Hepatocyte (in vitro differentiated cells): ENCODE data around the gene RPS6KA2. TPM values are rescaled to one million over a fixed set of nuclear protein-coding genes. Genes with fewer than 3 reads are reported as not detected.

ENCODE experiments used
- DNase-seq: peaks from one replicate; pipeline ENCODE4 v3.0.0-alpha.2; 2016; ENCODE audit warnings: low spot score
- H2AFZ ChIP-seq: fragments of 200-600 bp; sonication (generic); 2 replicates; pipeline ENCODE4 v1.6.0; 2016; ENCODE audit warnings: antibody characterized with exemption, mild to moderate bottlenecking
- H3K27ac ChIP-seq: fragments of 200-600 bp; sonication (generic); 2 replicates; pipeline ENCODE4 v1.5.1; 2016; ENCODE audit warnings: mild to moderate bottlenecking
- H3K27me3 ChIP-seq: fragments of 200-600 bp; sonication (generic); 2 replicates; pipeline ENCODE4 v1.6.1; 2016
- H3K36me3 ChIP-seq: fragments of 200-600 bp; sonication (generic); replicated peaks from 2 replicates; pipeline ENCODE4 v1.5.1; 2016; ENCODE audit warnings: low read depth; ENCODE audit not compliant: insufficient read depth
- H3K4me1 ChIP-seq: fragments of 200-600 bp; sonication (generic); 2 replicates; pipeline ENCODE4 v1.5.1; 2016; ENCODE audit warnings: mild to moderate bottlenecking, moderate library complexity; ENCODE audit not compliant: insufficient read depth
- H3K4me2 ChIP-seq: fragments of 200-600 bp; sonication (generic); 2 replicates; pipeline ENCODE4 v1.6.0; 2016
- H3K4me3 ChIP-seq: fragments of 200-600 bp; sonication (generic); 2 replicates; pipeline ENCODE4 v1.5.1; 2016; ENCODE audit warnings: mild to moderate bottlenecking
- H3K79me2 ChIP-seq: fragments of 200-600 bp; sonication (generic); 2 replicates; pipeline ENCODE4 v1.6.0; 2017; ENCODE audit warnings: mild to moderate bottlenecking
- H3K9me2 ChIP-seq: fragments of 200-600 bp; sonication (generic); replicated peaks from 2 replicates; pipeline ENCODE4 v1.6.0; 2017; ENCODE audit warnings: mild to moderate bottlenecking; ENCODE audit not compliant: insufficient read depth
- H3K9me3 ChIP-seq: fragments of 200-600 bp; sonication (generic); 2 replicates; pipeline ENCODE4 v1.5.1; 2016; ENCODE audit warnings: low read depth, mild to moderate bottlenecking
- H4K20me1 ChIP-seq: fragments of 200-600 bp; sonication (generic); 2 replicates; pipeline ENCODE4 v1.6.0; 2016; ENCODE audit warnings: mild to moderate bottlenecking; ENCODE audit not compliant: insufficient read depth, poor library complexity, severe bottlenecking
- CTCF ChIP-seq: fragments of 200-600 bp; sonication (generic); IDR thresholded peaks from 2 replicates; pipeline ENCODE4 v1.5.1; 2016; ENCODE audit warnings: antibody characterized with exemption, mild to moderate bottlenecking; ENCODE audit not compliant: poor library complexity
- EZH2 ChIP-seq: fragments of 200-600 bp; sonication (generic); IDR thresholded peaks from 2 replicates; pipeline ENCODE4 v1.6.1; 2016; ENCODE audit warnings: antibody characterized with exemption, mild to moderate bottlenecking, borderline replicate concordance
- EZH2phosphoT487 ChIP-seq: fragments of 200-600 bp; sonication (generic); IDR thresholded peaks from one replicate; pipeline ENCODE4 v1.6.1; 2018; ENCODE audit warnings: antibody characterized with exemption, mild to moderate bottlenecking, low read depth, moderate library complexity; ENCODE audit not compliant: unreplicated experiment, severe bottlenecking
- WGBS: methylation state at CpG from one replicate; pipeline ENCODE4 v1.1.6; 2016; ENCODE audit warnings: low lambda C conversion rate; ENCODE audit errors: missing lambda C conversion rate; 5-methylcytosine and 5-hydroxymethylcytosine counted together
- polyA plus RNA-seq: library from polyadenylated mRNA; unstranded; fragments of >200 nt; fragmentation: Nextera tagmentation; extraction: Ambion mirVana; gene quantifications from 2 replicates; pipeline ENCODE4 v1.2.1, GENCODE V29; 2016
- total RNA-seq: library from RNA; depleted of rRNA; stranded (reverse); fragments of >200 nt; gene quantifications from 2 replicates; pipeline ENCODE4 v1.2.3, GENCODE V29; 2014

Gene RPS6KA2
- total and polyA plus RNA-seq, 2 experiments from 2014 or later: 27.7 to 29.2 TPM

GRCh38 chr6:166662690-166663089, 35.6 kb upstream of the RPS6KA2 start:
- Histone ChIP-seq H3K36me3 (no peaks in the 10 kb centered on the region), H3K79me2 (no peaks in the 10 kb centered on the region), H3K4me1 (no peaks in the 10 kb centered on the region), H3K9me2 (no peaks in the 10 kb centered on the region), H3K27me3 (no peaks in the 10 kb centered on the region), H3K4me3 (no peak overlapping the region), H3K4me2 (no peak overlapping the region), H4K20me1 (no peaks in the 10 kb centered on the region), H3K27ac (no peak overlapping the region), H2AFZ (no peak overlapping the region), H3K9me3 (no peaks in the 10 kb centered on the region)
- DNase-seq: no peak
- no peak for TF ChIP-seq CTCF
- TF ChIP-seq EZH2phosphoT487: no peak
- TF ChIP-seq EZH2: no peak
- 94% methylated on average over 11 of the region's 11 CpGs for WGBS

- TF ChIP-seq EZH2phosphoT487 (no peak), EZH2 (no peak), CTCF (no peak)
- Histone ChIP-seq H3K79me2 (no peaks in the 10 kb centered on the region), H2AFZ (no peak overlapping the region), H3K27ac (no peak overlapping the region), H3K36me3 (no peaks in the 10 kb centered on the region), H4K20me1 (no peaks in the 10 kb centered on the region), H3K9me2 (no peaks in the 10 kb centered on the region), H3K27me3 (no peaks in the 10 kb centered on the region), H3K4me2 (no peak overlapping the region), H3K9me3 (no peaks in the 10 kb centered on the region), H3K4me1 (peaks cover 6% of the 10 kb centered on the region), H3K4me3 (no peak overlapping the region)
- WGBS: 86% methylated on average over 12 of the region's 12 CpGs
- DNase-seq: no peak
Observed at GRCh38 chr6:166661327-166662085, 34.5 kb upstream of the RPS6KA2 start.

GRCh38 chr6:166660157-166660688, 33.2 kb upstream of the RPS6KA2 start:
- H3K27ac ChIP-seq: no peak overlapping the region
- no peaks in the 10 kb centered on the region for H3K79me2 ChIP-seq
- no peak for TF ChIP-seq CTCF
- TF ChIP-seq EZH2phosphoT487: no peak
- no peak for TF ChIP-seq EZH2
- H3K36me3 ChIP-seq: no peaks in the 10 kb centered on the region
- DNase-seq: no peak
- no peak overlapping the region for H3K4me3 ChIP-seq
- no peaks in the 10 kb centered on the region for H3K9me3 ChIP-seq
- H4K20me1 ChIP-seq: no peaks in the 10 kb centered on the region
- no peak overlapping the region for H2AFZ ChIP-seq
- WGBS: 84% methylated on average over 5 of the region's 5 CpGs
- peaks cover 5% of the 10 kb centered on the region for H3K27me3 ChIP-seq
- H3K4me1 ChIP-seq: peaks cover 11% of the 10 kb centered on the region
- H3K9me2 ChIP-seq: no peaks in the 10 kb centered on the region
- H3K4me2 ChIP-seq: no peak overlapping the region
